Jurkat, Clone E6-1 (cell line): ENCODE measurements around the gene ADAM12.
"Not testable (repeated sequence)": the region's sequence is repeated elsewhere in the genome, so short reads cannot be mapped to it uniquely, and the experiment has no call there.

Experiments used
- DNase-seq: peaks from one replicate; pipeline ENCODE4 v3.0.0-alpha.2; 2011; ENCODE audit warnings: low read depth, low spot score
- H3K4me3 ChIP-seq: 2 replicates; pipeline ENCODE4 v1.5.1; 2011; ENCODE audit warnings: mild to moderate bottlenecking, low read length, control low read depth, moderate library complexity

ADAM12 gene

GRCh38 chr10:126205486-126206205 lies 182.6 kb downstream of the ADAM12 start:
- DNase-seq, result no peak
- no peak overlapping the region for H3K4me3 ChIP-seq

- H3K4me3 ChIP-seq, result no peak overlapping the region
- DNase-seq, result no peak
Observed at GRCh38 chr10:126204320-126204719, 184.0 kb downstream of the ADAM12 start.

GRCh38 chr10:126203746-126204145 lies 184.5 kb downstream of the ADAM12 start:
- no peak for DNase-seq
- no peak overlapping the region for H3K4me3 ChIP-seq

- DNase-seq, result no peak
Observed at GRCh38 chr10:126201603-126202002, 186.7 kb downstream of the ADAM12 start.

GRCh38 chr10:126199221-126199998 lies 188.9 kb downstream of the ADAM12 start:
- no peak for DNase-seq
- no peak overlapping the region for H3K4me3 ChIP-seq

More at GRCh38 chr10:126201603-126202002, 186.7 kb downstream of the ADAM12 start:
- H3K4me3 ChIP-seq, result no peak overlapping the region

- H3K4me3 ChIP-seq, result no peak overlapping the region
- DNase-seq, result no peak
Observed at GRCh38 chr10:126198681-126199080, 189.6 kb downstream of the ADAM12 start.

GRCh38 chr10:126197036-126197543 lies 191.2 kb downstream of the ADAM12 start:
- DNase-seq, result no peak
- H3K4me3 ChIP-seq, result no peak overlapping the region

GRCh38 chr10:126196281-126196680 lies 192.0 kb downstream of the ADAM12 start:
- DNase-seq, result no peak
- no peak overlapping the region for H3K4me3 ChIP-seq

- DNase-seq, result no peak
- no peak overlapping the region for H3K4me3 ChIP-seq
Observed at GRCh38 chr10:126191192-126191591, 197.1 kb downstream of the ADAM12 start.

GRCh38 chr10:126188679-126189200 lies 199.5 kb downstream of the ADAM12 start:
- no peak overlapping the region for H3K4me3 ChIP-seq
- no peak for DNase-seq

GRCh38 chr10:126187399-126187798 lies 200.9 kb downstream of the ADAM12 start:
- DNase-seq, result no peak
- H3K4me3 ChIP-seq, result no peak overlapping the region

- DNase-seq, result no peak
- H3K4me3 ChIP-seq, result no peak overlapping the region
Observed at GRCh38 chr10:126186766-126187165, 201.5 kb downstream of the ADAM12 start.

- H3K4me3 ChIP-seq, result no peak overlapping the region
- DNase-seq, result no peak
Observed at GRCh38 chr10:126185676-126186447, 202.4 kb downstream of the ADAM12 start.

GRCh38 chr10:126181626-126182025 lies 206.7 kb downstream of the ADAM12 start:
- no peak for DNase-seq
- no peak overlapping the region for H3K4me3 ChIP-seq

- DNase-seq, result no peak
- no peak overlapping the region for H3K4me3 ChIP-seq
Observed at GRCh38 chr10:126179637-126180036, 208.6 kb downstream of the ADAM12 start.

GRCh38 chr10:126177417-126178030 lies 210.8 kb downstream of the ADAM12 start:
- DNase-seq, result no peak
- H3K4me3 ChIP-seq, result no peak overlapping the region

- no peak overlapping the region for H3K4me3 ChIP-seq
- no peak for DNase-seq
Observed at GRCh38 chr10:126175641-126176262, 212.5 kb downstream of the ADAM12 start.

GRCh38 chr10:126172755-126173154 lies 215.5 kb downstream of the ADAM12 start:
- not testable (repeated sequence) for DNase-seq

GRCh38 chr10:126171555-126171954 lies 216.7 kb downstream of the ADAM12 start:
- H3K4me3 ChIP-seq, result no peak overlapping the region
- DNase-seq, result no peak

More at GRCh38 chr10:126172755-126173154, 215.5 kb downstream of the ADAM12 start:
- not testable (repeated sequence) for H3K4me3 ChIP-seq
